CD8-positive, alpha-beta memory T cell (primary cell): ENCODE results near the gene NAGK. TPM values are rescaled to one million over a fixed set of nuclear protein-coding genes. Genes with fewer than 3 reads are reported as not detected.

ENCODE experiments used
- CTCF ChIA-PET: fragments of 350-600 bp; sonication (Branson Sonifier 250); formaldehyde crosslinking; loops from one replicate; lab custom pipeline; 2021; ENCODE audit warnings: antibody characterized with exemption; lab: Charles Lee
- POLR2A ChIA-PET: fragments of 350-600 bp; sonication (Branson Sonifier 250); formaldehyde crosslinking; loops from one replicate; lab custom pipeline; 2021; ENCODE audit warnings: antibody characterized with exemption; lab: Charles Lee
- DNase-seq, 5 donors: peaks; one replicate each; pipeline versions ENCODE4 v3.0.0 to v3.0.0-alpha.2; 2020 to 2022; ENCODE audit warnings: mixed read lengths in 1 of 5
- H3K27ac ChIP-seq: one replicate; pipeline ENCODE4 v1.7.0; 2013; ENCODE audit warnings: low read depth, mild to moderate bottlenecking, low read length, moderate library complexity
- H3K27me3 ChIP-seq: 2 replicates; pipeline ENCODE4 v1.7.0; 2013; ENCODE audit warnings: low read length, mild to moderate bottlenecking; ENCODE audit not compliant: insufficient read depth, poor library complexity, severe bottlenecking
- H3K36me3 ChIP-seq: 2 replicates; pipeline ENCODE4 v1.7.0; 2013; ENCODE audit warnings: mild to moderate bottlenecking, low read length, moderate library complexity; ENCODE audit not compliant: insufficient read depth
- H3K4me1 ChIP-seq: 2 replicates; pipeline ENCODE4 v1.7.0; 2013; ENCODE audit warnings: mild to moderate bottlenecking, low read length, moderate library complexity; ENCODE audit not compliant: insufficient read depth
- H3K4me3 ChIP-seq: 2 replicates; pipeline ENCODE4 v1.7.0; 2013; ENCODE audit warnings: mild to moderate bottlenecking, low read length
- H3K9me3 ChIP-seq: 2 replicates; pipeline ENCODE4 v1.7.0; 2013; ENCODE audit warnings: mild to moderate bottlenecking, low read length
- H3K27ac Mint-ChIP-seq, 8 donors: one replicate each; pipeline ENCODE4 v1.8.0; 2020 to 2021; ENCODE audit warnings: mixed read lengths in 8 of 8, mild to moderate bottlenecking in 6 of 8, inconsistent platforms in 3 of 8, moderate library complexity in 3 of 8
- H3K27me3 Mint-ChIP-seq, 2 donors: one replicate each; pipeline ENCODE4 v1.8.0; 2020 to 2021; ENCODE audit warnings: mixed read lengths in 2 of 2, mild to moderate bottlenecking in 1 of 2, moderate library complexity in 1 of 2
- H3K36me3 Mint-ChIP-seq, 3 donors: one replicate each; pipeline ENCODE4 v1.8.0; 2020 to 2021; ENCODE audit warnings: mixed read lengths in 3 of 3, inconsistent platforms in 1 of 3, mild to moderate bottlenecking in 1 of 3
- H3K4me1 Mint-ChIP-seq, 3 donors: one replicate each; pipeline ENCODE4 v1.8.0; 2020 to 2021; ENCODE audit warnings: mixed read lengths in 3 of 3, inconsistent platforms in 1 of 3, mild to moderate bottlenecking in 1 of 3
- H3K4me3 Mint-ChIP-seq, 7 donors: one replicate each; pipeline ENCODE4 v1.8.0; 2020 to 2021; ENCODE audit warnings: mixed read lengths in 7 of 7, mild to moderate bottlenecking in 6 of 7, moderate library complexity in 4 of 7, inconsistent platforms in 2 of 7
- H3K9me3 Mint-ChIP-seq, 5 donors: one replicate each; pipeline ENCODE4 v1.8.0; 2020 to 2022; ENCODE audit warnings: mixed read lengths in 5 of 5, mild to moderate bottlenecking in 3 of 5, moderate library complexity in 2 of 5, inconsistent platforms in 1 of 5
- polyA plus RNA-seq: library from polyadenylated mRNA; unstranded; fragments of 300-500 nt; fragmentation: Illumina TruSeq; gene quantifications from one replicate; pipeline ENCODE4 v1.2.3, GENCODE V29; 2021
- total RNA-seq, 2 experiments: library from RNA; stranded (reverse); gene quantifications; one replicate each; pipeline ENCODE4 v1.2.3, GENCODE V29; 2021

Gene NAGK
- total and polyA plus RNA-seq, 3 experiments from 2014 or later, result 69.2 to 77.2 (median 76.3) TPM

- no peak for DNase-seq
- H3K27ac ChIP-seq, result no peak overlapping the region
- POLR2A ChIA-PET, result no interaction called here
- H3K4me3 Mint-ChIP-seq, result no peak overlapping the region
- peaks cover 11 to 19% (median 13%) of the 10 kb centered on the region in 3 donors for H3K4me1 Mint-ChIP-seq
- no peaks in the 10 kb centered on the region for H3K27me3 ChIP-seq
- CTCF ChIA-PET, result interaction anchor here (1.5 kb wide), 1 partner anchor 22 kb away, joined by 4 read pairs; no protein-coding TSS in a partner anchor
- no peak overlapping the region for H3K27ac Mint-ChIP-seq
- H3K4me3 ChIP-seq, result no peak overlapping the region
- H3K9me3 ChIP-seq, result no peaks in the 10 kb centered on the region
- peaks cover 11% of the 10 kb centered on the region for H3K36me3 ChIP-seq
- H3K27me3 Mint-ChIP-seq, result no peaks in the 10 kb centered on the region
- no peaks in the 10 kb centered on the region for H3K9me3 Mint-ChIP-seq
- peaks cover 0 to 47% (median 8%) of the 10 kb centered on the region in 3 donors for H3K36me3 Mint-ChIP-seq
- H3K4me1 ChIP-seq, result no peaks in the 10 kb centered on the region
These were observed 54.2 kb downstream of the NAGK start for GRCh38 chr2:71122387-71123298.

GRCh38 chr2:71125506-71126294, 57.3 kb downstream of the NAGK start:
- Mint-ChIP-seq H3K9me3 (no peaks in the 10 kb centered on the region), H3K4me1 (peaks cover 23 to 35% (median 29%) of the 10 kb centered on the region in 3 donors), H3K4me3 (no peak overlapping the region), H3K27ac (peak overlapping the region in 1 of 8 donors; percentile 38), H3K36me3 (peaks cover 0 to 29% (median 10%) of the 10 kb centered on the region in 3 donors), H3K27me3 (no peaks in the 10 kb centered on the region)
- peaks cover 3% of the 10 kb centered on the region for H3K36me3 ChIP-seq
- no peaks in the 10 kb centered on the region for H3K27me3 ChIP-seq
- POLR2A ChIA-PET, result no interaction called here
- CTCF ChIA-PET, result no interaction called here
- no peak for DNase-seq
- H3K4me3 ChIP-seq, result no peak overlapping the region
- H3K4me1 ChIP-seq, result peaks cover 8% of the 10 kb centered on the region
- H3K9me3 ChIP-seq, result no peaks in the 10 kb centered on the region
- H3K27ac ChIP-seq, result no peak overlapping the region

- H3K4me1 ChIP-seq, result peaks cover 20% of the 10 kb centered on the region
- no peaks in the 10 kb centered on the region for H3K9me3 ChIP-seq
- no peak for DNase-seq
- no peak overlapping the region for H3K27ac ChIP-seq
- peaks cover 0 to 24% (median 6%) of the 10 kb centered on the region in 3 donors for H3K36me3 Mint-ChIP-seq
- peaks cover 23 to 29% (median 29%) of the 10 kb centered on the region in 3 donors for H3K4me1 Mint-ChIP-seq
- H3K27ac Mint-ChIP-seq, result peak overlapping the region in 1 of 8 donors; percentile 38
- no peaks in the 10 kb centered on the region for H3K27me3 Mint-ChIP-seq
- H3K9me3 Mint-ChIP-seq, result no peaks in the 10 kb centered on the region
- POLR2A ChIA-PET, result no interaction called here
- H3K4me3 ChIP-seq, result no peak overlapping the region
- CTCF ChIA-PET, result no interaction called here
- peak overlapping the region in 1 of 7 donors; percentile 35 for H3K4me3 Mint-ChIP-seq
- no peaks in the 10 kb centered on the region for H3K27me3 ChIP-seq
- no peaks in the 10 kb centered on the region for H3K36me3 ChIP-seq
These were observed 58.5 kb downstream of the NAGK start for GRCh38 chr2:71126957-71127356.

Other genes starting within 250 kb of the NAGK start
- gene CLEC4F, start 248.0 kb upstream of the NAGK start, total RNA-seq, result not detected
- not detected for gene CLEC4F, start 248.0 kb upstream of the NAGK start, polyA plus RNA-seq
- not detected for gene CD207, start 232.8 kb upstream of the NAGK start, total RNA-seq
- gene CD207, start 232.8 kb upstream of the NAGK start, polyA plus RNA-seq, result not detected
- gene VAX2, start 168.1 kb upstream of the NAGK start, total RNA-seq, result not detected
- not detected for gene VAX2, start 168.1 kb upstream of the NAGK start, polyA plus RNA-seq
- not detected for gene ATP6V1B1, start 132.7 kb upstream of the NAGK start, total RNA-seq
- gene ATP6V1B1, start 132.7 kb upstream of the NAGK start, polyA plus RNA-seq, result not detected
- gene ANKRD53, start 90.0 kb upstream of the NAGK start, total RNA-seq, result under 1 TPM in 1 of 2 experiments, not detected in 1; 0.35 TPM
- 0.16 TPM for gene ANKRD53, start 90.0 kb upstream of the NAGK start, polyA plus RNA-seq
- gene TEX261, start 73.8 kb upstream of the NAGK start, total RNA-seq, result 10 to 100 TPM; 95.4 to 96.1 TPM
- 35.7 TPM for gene TEX261, start 73.8 kb upstream of the NAGK start, polyA plus RNA-seq
- gene MCEE, start 61.6 kb downstream of the NAGK start, total RNA-seq, result 10 to 100 TPM; 12.3 to 13.5 TPM
- gene MCEE, start 61.6 kb downstream of the NAGK start, polyA plus RNA-seq, result 21.8 TPM
- gene MPHOSPH10, start 62.0 kb downstream of the NAGK start, total RNA-seq, result 10 to 100 TPM; 57.8 to 65.4 TPM
- gene MPHOSPH10, start 62.0 kb downstream of the NAGK start, polyA plus RNA-seq, result 30.6 TPM
- 1 to 10 TPM; 2.1 to 2.3 TPM for gene PAIP2B, start 158.5 kb downstream of the NAGK start, total RNA-seq
- gene PAIP2B, start 158.5 kb downstream of the NAGK start, polyA plus RNA-seq, result 2.2 TPM